BJ (cell line): Measurements from ENCODE around the gene HSD3B7. TPM values are rescaled to one million over a fixed set of nuclear protein-coding genes. Genes with fewer than 3 reads are reported as not detected.

Experiments used
- CTCF ChIA-PET: fragments of 350-600 bp; formaldehyde crosslinking; extraction: SDS; loops from one replicate; lab custom pipeline; 2021; ENCODE audit warnings: antibody characterized with exemption, inconsistent platforms; lab: Yijun Ruan, JAX
- POLR2A ChIA-PET: fragments of 300-600 bp; sonication (Branson Sonifier 250); formaldehyde crosslinking; extraction: SDS; loops from one replicate; lab custom pipeline; 2021; ENCODE audit warnings: antibody characterized with exemption; lab: Charles Lee
- DNase-seq: peaks from one replicate; pipeline ENCODE4 v3.0.0-alpha.2; 2011; ENCODE audit warnings: low read depth
- H3K27me3 ChIP-seq: 2 replicates; pipeline ENCODE4 v1.6.0; 2011; ENCODE audit warnings: low read length; ENCODE audit not compliant: control insufficient read depth, insufficient read depth
- H3K36me3 ChIP-seq: 2 replicates; pipeline ENCODE4 v1.5.1; 2011; ENCODE audit warnings: low read length; ENCODE audit not compliant: control insufficient read depth, insufficient read depth
- H3K4me3 ChIP-seq: 2 replicates; pipeline ENCODE4 v1.5.1; 2011; ENCODE audit warnings: low read depth, mild to moderate bottlenecking, control low read depth, low read length
- CTCF ChIP-seq: IDR thresholded peaks from 2 replicates; pipeline ENCODE4 v1.5.1; 2011; ENCODE audit warnings: low read depth, mild to moderate bottlenecking, control low read depth, inconsistent platforms, low read length, moderate library complexity; ENCODE audit not compliant: insufficient read depth
- polyA plus RNA-seq: library from polyadenylated mRNA; depleted of rRNA; stranded (reverse); fragments of >200 nt; gene quantifications from 2 replicates; pipeline ENCODE4 v1.2.3, GENCODE V29; 2011

Gene HSD3B7
- polyA plus RNA-seq, 1 experiment: 25.0 TPM

GRCh38 chr16:30963925-30964511 lies 21.0 kb upstream of the HSD3B7 start:
- POLR2A ChIA-PET: no interaction called here
- DNase-seq: no peak
- CTCF ChIA-PET: interaction anchor here (0.7 to 1.2 kb wide), 2 partner anchors 9 to 418 kb away, joined by 3 to 4 read pairs; no protein-coding TSS in a partner anchor

GRCh38 chr16:30964574-30965226 lies 20.3 kb upstream of the HSD3B7 start:
- H3K36me3 ChIP-seq: peaks cover 44% of the 10 kb centered on the region
- H3K27me3 ChIP-seq: no peaks in the 10 kb centered on the region
- no peak overlapping the region for H3K4me3 ChIP-seq
- CTCF ChIA-PET: interaction anchor here (1.2 kb wide), 1 partner anchor 418 kb away, joined by 3 read pairs; no protein-coding TSS in a partner anchor
- TF ChIP-seq CTCF: no peak
- no peak for DNase-seq
- POLR2A ChIA-PET: no interaction called here

More at GRCh38 chr16:30963925-30964511, 21.0 kb upstream of the HSD3B7 start:
- Histone ChIP-seq H3K36me3 (peaks cover 44% of the 10 kb centered on the region), H3K27me3 (no peaks in the 10 kb centered on the region), H3K4me3 (no peak overlapping the region)
- TF ChIP-seq CTCF: no peak

- no peak for TF ChIP-seq CTCF
- CTCF ChIA-PET: interaction anchor here (0.6 kb wide), 1 partner anchor 85 kb away, joined by 3 read pairs; no protein-coding TSS in a partner anchor
- H3K27me3 ChIP-seq: no peaks in the 10 kb centered on the region
- no peak for DNase-seq
- H3K4me3 ChIP-seq: no peak overlapping the region
- POLR2A ChIA-PET: no interaction called here
- peaks cover 43% of the 10 kb centered on the region for H3K36me3 ChIP-seq
Observed at GRCh38 chr16:30965436-30965835, 19.6 kb upstream of the HSD3B7 start.

GRCh38 chr16:30966033-30966619 lies 18.9 kb upstream of the HSD3B7 start:
- H3K36me3 ChIP-seq: peaks cover 44% of the 10 kb centered on the region
- ChIA-PET CTCF (interaction anchor here (0.6 kb wide), 1 partner anchor 84 kb away, joined by 3 read pairs; no protein-coding TSS in a partner anchor), POLR2A (no interaction called here)
- TF ChIP-seq CTCF: no peak
- no peak overlapping the region for H3K4me3 ChIP-seq
- H3K27me3 ChIP-seq: no peaks in the 10 kb centered on the region
- DNase-seq: no peak

- Histone ChIP-seq H3K4me3 (no peak overlapping the region), H3K27me3 (no peaks in the 10 kb centered on the region), H3K36me3 (peaks cover 45% of the 10 kb centered on the region)
- POLR2A ChIA-PET: no interaction called here
- no peak for DNase-seq
- CTCF ChIA-PET: interaction anchor here (1.3 kb wide), 1 partner anchor 15 kb away, joined by 3 read pairs; no protein-coding TSS in a partner anchor
- no peak for TF ChIP-seq CTCF
Observed at GRCh38 chr16:30967795-30968194, 17.2 kb upstream of the HSD3B7 start.
